Smooth muscle cell (in vitro differentiated cells): ENCODE measurements around the gene MYOCD. TPM values are rescaled to one million over a fixed set of nuclear protein-coding genes. Genes with fewer than 3 reads are reported as not detected.
A peak's percentile ranks its signal among the peaks of the same experiment; 100 is the strongest.
"Not testable (repeated sequence)": the region's sequence is repeated elsewhere in the genome, so short reads cannot be mapped to it uniquely, and the experiment has no call there.

Source experiments
- DNase-seq: peaks from one replicate; lab custom pipeline; 2025; ENCODE audit not compliant: unreplicated experiment; lab: John Stamatoyannopoulos, UW
- H2AFZ ChIP-seq: fragments of 200-600 bp; sonication (generic); 2 replicates; pipeline ENCODE4 v1.6.0; 2016; ENCODE audit warnings: antibody characterized with exemption, low read depth, mild to moderate bottlenecking
- H3F3A ChIP-seq: fragments of 200-600 bp; sonication (generic); 2 replicates; pipeline ENCODE4 v1.6.0; 2017; ENCODE audit warnings: antibody characterized with exemption, low read depth
- H3K27ac ChIP-seq: fragments of 200-600 bp; sonication (generic); 2 replicates; pipeline ENCODE4 v1.5.1; 2016; ENCODE audit warnings: low read depth, mild to moderate bottlenecking
- H3K27me3 ChIP-seq: fragments of 200-600 bp; sonication (generic); 2 replicates; pipeline ENCODE4 v1.6.1; 2016; ENCODE audit warnings: low read depth, mild to moderate bottlenecking
- H3K36me3 ChIP-seq: fragments of 200-600 bp; sonication (generic); 2 replicates; pipeline ENCODE4 v1.5.1; 2016; ENCODE audit warnings: low read depth
- H3K4me1 ChIP-seq: fragments of 200-600 bp; sonication (generic); 2 replicates; pipeline ENCODE4 v1.5.1; 2016; ENCODE audit warnings: low read depth
- H3K4me2 ChIP-seq: fragments of 200-600 bp; sonication (generic); 2 replicates; pipeline ENCODE4 v1.6.0; 2016; ENCODE audit warnings: mild to moderate bottlenecking
- H3K4me3 ChIP-seq: fragments of 200-600 bp; sonication (generic); 2 replicates; pipeline ENCODE4 v1.5.1; 2016; ENCODE audit warnings: mild to moderate bottlenecking
- H3K79me2 ChIP-seq: fragments of 200-600 bp; sonication (generic); 2 replicates; pipeline ENCODE4 v1.6.0; 2016; ENCODE audit warnings: low read depth, mild to moderate bottlenecking
- H3K9ac ChIP-seq: fragments of 200-600 bp; sonication (generic); 2 replicates; pipeline ENCODE4 v1.6.0; 2016; ENCODE audit warnings: low read depth
- H3K9me3 ChIP-seq: fragments of 200-600 bp; sonication (generic); replicated peaks from 2 replicates; pipeline ENCODE4 v1.5.1; 2016; ENCODE audit warnings: low read depth
- H4K20me1 ChIP-seq: fragments of 200-600 bp; sonication (generic); 2 replicates; pipeline ENCODE4 v1.6.0; 2016; ENCODE audit warnings: low read depth
- WGBS: methylation state at CpG from one replicate; pipeline ENCODE4 v1.1.7; 2016; ENCODE audit warnings: low lambda C conversion rate; 5-methylcytosine and 5-hydroxymethylcytosine counted together
- polyA plus RNA-seq: library from polyadenylated mRNA; unstranded; fragments of >200 nt; fragmentation: Nextera tagmentation; extraction: Ambion mirVana; gene quantifications from 2 replicates; pipeline ENCODE4 v1.2.1, GENCODE V29; 2016
- total RNA-seq: library from RNA; depleted of rRNA; stranded (reverse); fragments of >200 nt; gene quantifications from 2 replicates; pipeline ENCODE4 v1.2.3, GENCODE V29; 2014
- TF ChIP-seq, protein P1 (sequence below): fragments of 200-600 bp; sonication (generic); IDR thresholded peaks from 2 replicates; pipeline ENCODE4 v1.5.1; 2017; ENCODE audit warnings: borderline replicate concordance, mild to moderate bottlenecking, antibody characterized with exemption; ENCODE audit not compliant: insufficient read depth, poor library complexity, severe bottlenecking

Gene MYOCD
- total and polyA plus RNA-seq, 2 experiments from 2014 or later: 0.58 to 1.8 TPM

- 63% methylated on average over 5 of the region's 5 CpGs for WGBS
- Histone ChIP-seq H2AFZ (peak overlapping the region; percentile 26), H3F3A (no peaks in the 10 kb centered on the region), H3K4me2 (peak overlapping the region; percentile 19), H3K4me3 (no peak overlapping the region), H3K4me1 (peaks cover 6% of the 10 kb centered on the region), H3K9ac (peak overlapping the region; percentile 85), H4K20me1 (no peaks in the 10 kb centered on the region), H3K79me2 (no peaks in the 10 kb centered on the region), H3K27ac (peak overlapping the region; percentile 94), H3K9me3 (no peaks in the 10 kb centered on the region), H3K27me3 (no peaks in the 10 kb centered on the region), H3K36me3 (no peaks in the 10 kb centered on the region)
- TF ChIP-seq, protein P1, sequence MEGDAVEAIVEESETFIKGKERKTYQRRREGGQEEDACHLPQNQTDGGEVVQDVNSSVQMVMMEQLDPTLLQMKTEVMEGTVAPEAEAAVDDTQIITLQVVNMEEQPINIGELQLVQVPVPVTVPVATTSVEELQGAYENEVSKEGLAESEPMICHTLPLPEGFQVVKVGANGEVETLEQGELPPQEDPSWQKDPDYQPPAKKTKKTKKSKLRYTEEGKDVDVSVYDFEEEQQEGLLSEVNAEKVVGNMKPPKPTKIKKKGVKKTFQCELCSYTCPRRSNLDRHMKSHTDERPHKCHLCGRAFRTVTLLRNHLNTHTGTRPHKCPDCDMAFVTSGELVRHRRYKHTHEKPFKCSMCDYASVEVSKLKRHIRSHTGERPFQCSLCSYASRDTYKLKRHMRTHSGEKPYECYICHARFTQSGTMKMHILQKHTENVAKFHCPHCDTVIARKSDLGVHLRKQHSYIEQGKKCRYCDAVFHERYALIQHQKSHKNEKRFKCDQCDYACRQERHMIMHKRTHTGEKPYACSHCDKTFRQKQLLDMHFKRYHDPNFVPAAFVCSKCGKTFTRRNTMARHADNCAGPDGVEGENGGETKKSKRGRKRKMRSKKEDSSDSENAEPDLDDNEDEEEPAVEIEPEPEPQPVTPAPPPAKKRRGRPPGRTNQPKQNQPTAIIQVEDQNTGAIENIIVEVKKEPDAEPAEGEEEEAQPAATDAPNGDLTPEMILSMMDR: no peak
- DNase-seq: no peak
Observed at GRCh38 chr17:12627781-12628451, 37.8 kb upstream of the MYOCD start.

GRCh38 chr17:12631076-12631475 is 34.6 kb upstream of the MYOCD start:
- Histone ChIP-seq H3F3A (no peaks in the 10 kb centered on the region), H3K79me2 (no peaks in the 10 kb centered on the region), H3K4me2 (no peak overlapping the region), H3K4me3 (no peak overlapping the region), H3K27ac (peak overlapping the region; percentile 42), H3K4me1 (peaks cover 16% of the 10 kb centered on the region), H2AFZ (peak overlapping the region; percentile 21), H3K36me3 (no peaks in the 10 kb centered on the region), H3K27me3 (no peaks in the 10 kb centered on the region), H3K9me3 (no peaks in the 10 kb centered on the region), H4K20me1 (no peaks in the 10 kb centered on the region), H3K9ac (no peak overlapping the region)
- DNase-seq: no peak
- TF ChIP-seq, protein P1: no peak
- WGBS: 48% methylated on average over 6 of the region's 6 CpGs

DNA sequence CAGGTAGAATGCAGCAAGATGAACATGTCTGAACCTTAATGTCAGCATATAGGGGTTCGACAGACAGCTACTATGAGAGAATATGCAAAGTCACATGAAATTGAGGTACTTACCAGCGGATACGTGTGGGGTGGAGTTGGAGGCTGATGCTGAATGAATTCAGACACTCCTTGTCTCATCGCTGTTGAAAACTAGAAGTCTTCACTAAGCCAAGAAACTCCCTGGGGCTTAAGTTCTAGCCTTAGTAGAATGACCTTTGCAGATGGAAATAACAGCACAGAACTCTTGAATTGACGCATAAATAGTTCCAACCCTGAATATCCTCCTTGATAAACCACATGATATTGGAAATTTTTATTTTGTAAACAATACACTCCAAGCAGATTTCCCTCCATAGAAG is 32.9 kb upstream of the MYOCD start:
- TF ChIP-seq, protein P1: no peak
- no peak overlapping the region for H3K27ac ChIP-seq
- H3K79me2 ChIP-seq: no peaks in the 10 kb centered on the region
- H4K20me1 ChIP-seq: no peaks in the 10 kb centered on the region
- peaks cover 12% of the 10 kb centered on the region for H3K4me1 ChIP-seq
- DNase-seq: no peak
- peaks cover 6% of the 10 kb centered on the region for H3F3A ChIP-seq
- no peak overlapping the region for H2AFZ ChIP-seq
- H3K36me3 ChIP-seq: no peaks in the 10 kb centered on the region
- no peaks in the 10 kb centered on the region for H3K9me3 ChIP-seq
- no peaks in the 10 kb centered on the region for H3K27me3 ChIP-seq
- no peak overlapping the region for H3K4me2 ChIP-seq
- 94% methylated on average over 5 of the region's 5 CpGs for WGBS
- H3K9ac ChIP-seq: no peak overlapping the region
- no peak overlapping the region for H3K4me3 ChIP-seq

DNA sequence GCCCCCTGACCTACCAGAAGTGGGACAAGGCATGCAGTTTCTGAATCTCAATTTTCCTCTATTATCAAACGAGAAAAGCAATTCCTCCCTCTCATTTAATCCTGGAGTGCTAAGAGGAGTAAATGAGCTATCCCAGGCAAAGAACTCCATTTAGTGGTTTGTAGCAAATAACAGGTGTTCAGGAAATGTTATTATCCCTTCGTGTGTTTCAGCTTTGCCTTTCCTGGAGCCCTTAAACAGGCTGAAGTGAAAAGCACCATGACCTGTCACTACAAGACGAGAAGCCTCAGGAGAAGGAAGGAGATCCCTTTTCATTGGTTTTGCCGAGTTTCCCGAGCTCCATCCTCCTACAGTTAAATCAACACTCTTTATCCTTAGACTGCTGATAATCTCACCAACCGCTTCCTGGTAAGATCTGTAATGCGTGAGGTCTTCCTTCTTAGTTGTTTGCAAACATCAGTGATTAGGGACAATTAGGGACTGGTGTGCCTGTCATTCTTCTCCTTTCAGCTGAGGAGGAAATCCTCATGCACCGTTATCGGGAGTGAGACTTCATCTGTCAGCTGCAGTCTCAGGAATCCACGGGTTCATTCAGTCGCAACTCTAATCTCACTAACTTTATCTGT is 30.8 kb upstream of the MYOCD start:
- DNase-seq: no peak
- TF ChIP-seq, protein P1: no peak
- Histone ChIP-seq H3K79me2 (no peaks in the 10 kb centered on the region), H3K9ac (peak overlapping the region; percentile 1), H3K4me3 (no peak overlapping the region), H2AFZ (peak overlapping the region; percentile 8), H3K27ac (peak overlapping the region; percentile 17), H4K20me1 (no peaks in the 10 kb centered on the region), H3K27me3 (no peaks in the 10 kb centered on the region), H3K36me3 (no peaks in the 10 kb centered on the region), H3K9me3 (no peaks in the 10 kb centered on the region), H3K4me2 (peak overlapping the region; percentile 44), H3F3A (peaks cover 7% of the 10 kb centered on the region), H3K4me1 (peaks cover 11% of the 10 kb centered on the region)
- WGBS: 14% methylated on average over 11 of the region's 11 CpGs

DNA sequence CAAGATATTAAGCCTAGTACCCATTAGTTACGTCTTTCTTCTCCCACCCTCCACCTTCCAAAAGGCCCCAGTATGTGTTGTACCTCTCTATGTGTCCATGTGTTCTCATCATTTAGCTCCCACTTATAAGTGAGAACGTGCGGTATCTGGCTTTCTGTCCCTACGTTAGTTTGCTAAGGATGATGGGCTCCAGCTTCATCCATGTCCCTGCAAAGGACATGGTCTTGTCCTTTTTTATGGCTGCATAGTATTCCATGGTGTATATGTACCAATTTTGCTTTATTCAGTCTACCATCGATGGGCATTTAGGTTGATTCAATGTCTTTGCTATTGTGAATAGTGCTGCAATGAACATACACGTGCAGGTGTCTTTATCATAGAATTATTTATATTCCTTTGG is 29.7 kb upstream of the MYOCD start:
- peaks cover 11% of the 10 kb centered on the region for H3K4me1 ChIP-seq
- not testable (repeated sequence) for H3K9me3 ChIP-seq, DNase-seq, H2AFZ ChIP-seq, H3K27me3 ChIP-seq, H3F3A ChIP-seq, H3K4me2 ChIP-seq, H3K9ac ChIP-seq, H3K36me3 ChIP-seq, H4K20me1 ChIP-seq, H3K79me2 ChIP-seq, H3K4me3 ChIP-seq
- peak overlapping the region; percentile 98 for H3K27ac ChIP-seq
- 97% methylated on average over 6 of the region's 6 CpGs for WGBS
